HEK293 (cell line): ENCODE results near the gene AGXT.

Experiments used
- CTCF ChIA-PET: fragments of 350-600 bp; formaldehyde crosslinking; extraction: SDS; loops from one replicate; lab custom pipeline; 2021; ENCODE audit warnings: antibody characterized with exemption; lab: Yijun Ruan, JAX
- POLR2A ChIA-PET: fragments of 300-600 bp; formaldehyde crosslinking; extraction: SDS; loops from one replicate; lab custom pipeline; 2020; ENCODE audit warnings: antibody characterized with exemption, inconsistent platforms; lab: Yijun Ruan, JAX
- H3K27ac ChIP-seq: fragments of 200-500 bp; sonication (Bioruptor generic); 2 replicates; pipeline ENCODE4 v1.5.1; 2014; ENCODE audit warnings: low read depth, low read length, control low read depth, inconsistent platforms; ENCODE audit errors: extremely low read depth
- H3K36me3 ChIP-seq, 2 experiments: fragments of 200-500 bp in 1 of 2; sonication (Bioruptor generic) in 1 of 2; 1 replicate in 1 of 2; 2 replicates in 1 of 2; pipeline ENCODE4 v1.5.1; 2014 to 2017; ENCODE audit warnings: inconsistent platforms in 2 of 2, low read length in 2 of 2; ENCODE audit not compliant: control insufficient read depth in 2 of 2, insufficient read depth in 1 of 2
- H3K4me1 ChIP-seq: fragments of 200-500 bp; sonication (Bioruptor generic); 2 replicates; pipeline ENCODE4 v1.5.1; 2014; ENCODE audit warnings: mild to moderate bottlenecking, low read length, inconsistent platforms; ENCODE audit not compliant: control insufficient read depth, insufficient read depth
- H3K4me3 ChIP-seq: 2 replicates; pipeline ENCODE4 v1.5.1; 2011; ENCODE audit warnings: low read depth, mild to moderate bottlenecking, control low read depth, low read length, moderate library complexity
- H3K9me3 ChIP-seq: fragments of 200-500 bp; sonication (Bioruptor generic); 2 replicates; pipeline ENCODE4 v1.5.1; 2014; ENCODE audit warnings: low read depth, low read length, inconsistent platforms; ENCODE audit not compliant: control insufficient read depth, insufficient read depth
- OSR2 ChIP-seq: fragments of 450-650 bp; formaldehyde crosslinking; IDR thresholded peaks from 2 replicates; pipeline ENCODE4 v1.5.1; 2016; ENCODE audit warnings: missing biosample characterization, missing genetic modification characterization
- TCF7L2 ChIP-seq: IDR thresholded peaks from 2 replicates; pipeline ENCODE4 v1.6.1; 2011; ENCODE audit warnings: low read depth, mild to moderate bottlenecking, inconsistent platforms, low read length, moderate library complexity, borderline replicate concordance
- ZBTB48 ChIP-seq: fragments of 450-650 bp; formaldehyde crosslinking; IDR thresholded peaks from 2 replicates; pipeline ENCODE4 v1.5.1; 2016; ENCODE audit warnings: missing biosample characterization, missing genetic modification characterization
- ZNF10 ChIP-seq: fragments of 450-650 bp; formaldehyde crosslinking; IDR thresholded peaks from 2 replicates; pipeline ENCODE4 v1.5.1; 2017; ENCODE audit warnings: missing biosample characterization, missing genetic modification characterization
- ZNF239 ChIP-seq: fragments of 450-650 bp; formaldehyde crosslinking; IDR thresholded peaks from 2 replicates; pipeline ENCODE4 v1.5.1; 2016; ENCODE audit warnings: missing biosample characterization, missing genetic modification characterization
- ZNF473 ChIP-seq: fragments of 450-650 bp; formaldehyde crosslinking; IDR thresholded peaks from 2 replicates; pipeline ENCODE4 v1.5.1; 2017; ENCODE audit warnings: missing biosample characterization, missing genetic modification characterization
- ZNF510 ChIP-seq: fragments of 450-650 bp; formaldehyde crosslinking; IDR thresholded peaks from 2 replicates; pipeline ENCODE4 v1.5.1; 2018; ENCODE audit warnings: mild to moderate bottlenecking, missing genetic modification characterization, missing biosample characterization; ENCODE audit not compliant: insufficient replicate concordance
- ZNF600 ChIP-seq: fragments of 450-650 bp; formaldehyde crosslinking; IDR thresholded peaks from 2 replicates; pipeline ENCODE4 v1.5.1; 2016; ENCODE audit warnings: missing biosample characterization, missing genetic modification characterization
- ZNF660 ChIP-seq: fragments of 450-650 bp; IDR thresholded peaks from 2 replicates; pipeline ENCODE4 v1.5.1; 2018; ENCODE audit warnings: missing biosample characterization, mild to moderate bottlenecking, missing genetic modification characterization
- TF ChIP-seq, protein P1 (sequence below): fragments of 450-650 bp; formaldehyde crosslinking; IDR thresholded peaks from 2 replicates; pipeline ENCODE4 v1.5.1; 2016; ENCODE audit warnings: missing biosample characterization, missing genetic modification characterization, low read depth
- TF ChIP-seq, protein P2 (sequence below): fragments of 450-650 bp; formaldehyde crosslinking; IDR thresholded peaks from 2 replicates; pipeline ENCODE4 v1.5.1; 2016; ENCODE audit warnings: missing biosample characterization, missing genetic modification characterization

AGXT gene

DNA sequence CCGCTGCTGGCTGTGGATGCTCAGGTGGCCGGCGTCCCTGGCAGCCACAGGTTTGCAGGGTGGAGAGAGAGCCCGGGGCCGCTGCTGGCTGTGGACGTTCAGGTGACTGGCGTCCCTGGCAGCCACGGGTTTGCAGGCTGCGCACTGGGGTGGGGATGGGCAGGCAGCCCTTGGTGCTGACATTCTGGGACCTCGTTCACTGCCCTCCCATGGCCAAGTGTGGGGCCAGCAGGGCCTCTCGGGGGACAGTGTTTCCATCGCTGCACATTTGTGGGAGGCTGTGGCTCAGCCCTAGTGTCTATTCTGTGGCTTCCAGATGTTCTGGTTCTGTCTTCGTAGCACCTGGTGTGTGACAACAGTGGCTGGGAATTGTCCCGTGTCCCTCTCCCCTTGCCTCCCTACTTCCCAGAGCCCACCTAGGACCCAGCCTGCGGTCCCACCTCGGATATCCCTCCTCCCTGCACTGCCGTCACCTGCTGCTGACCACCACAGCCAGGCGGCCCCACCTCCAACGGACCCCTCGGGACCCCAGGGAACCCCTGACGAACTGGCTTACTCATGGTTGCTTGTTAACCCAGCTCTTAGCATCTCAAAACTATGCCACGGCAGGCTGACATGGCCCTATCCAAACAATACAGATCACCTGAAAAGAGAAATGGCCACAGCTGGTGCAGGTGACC is 38.4 kb downstream of the AGXT start:
- H3K36me3 ChIP-seq, result no peaks in the 10 kb centered on the region
- no peak overlapping the region for H3K27ac ChIP-seq
- TF ChIP-seq ZNF10 (0 out of 2 replicates have a peak, but pooled peaks have one; percentile 38), ZNF473 (tag by site-specific recombination) (no peak)
- TF ChIP-seq, protein P1, sequence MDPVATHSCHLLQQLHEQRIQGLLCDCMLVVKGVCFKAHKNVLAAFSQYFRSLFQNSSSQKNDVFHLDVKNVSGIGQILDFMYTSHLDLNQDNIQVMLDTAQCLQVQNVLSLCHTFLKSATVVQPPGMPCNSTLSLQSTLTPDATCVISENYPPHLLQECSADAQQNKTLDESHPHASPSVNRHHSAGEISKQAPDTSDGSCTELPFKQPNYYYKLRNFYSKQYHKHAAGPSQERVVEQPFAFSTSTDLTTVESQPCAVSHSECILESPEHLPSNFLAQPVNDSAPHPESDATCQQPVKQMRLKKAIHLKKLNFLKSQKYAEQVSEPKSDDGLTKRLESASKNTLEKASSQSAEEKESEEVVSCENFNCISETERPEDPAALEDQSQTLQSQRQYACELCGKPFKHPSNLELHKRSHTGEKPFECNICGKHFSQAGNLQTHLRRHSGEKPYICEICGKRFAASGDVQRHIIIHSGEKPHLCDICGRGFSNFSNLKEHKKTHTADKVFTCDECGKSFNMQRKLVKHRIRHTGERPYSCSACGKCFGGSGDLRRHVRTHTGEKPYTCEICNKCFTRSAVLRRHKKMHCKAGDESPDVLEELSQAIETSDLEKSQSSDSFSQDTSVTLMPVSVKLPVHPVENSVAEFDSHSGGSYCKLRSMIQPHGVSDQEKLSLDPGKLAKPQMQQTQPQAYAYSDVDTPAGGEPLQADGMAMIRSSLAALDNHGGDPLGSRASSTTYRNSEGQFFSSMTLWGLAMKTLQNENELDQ (tag by site-specific recombination), result no peak
- ChIA-PET CTCF (interaction anchor here (0.6 kb wide), 1 partner anchor 50 kb away, joined by 4 read pairs; no protein-coding TSS in a partner anchor), POLR2A (no interaction called here)
- no peak overlapping the region for H3K4me3 ChIP-seq
- no peaks in the 10 kb centered on the region; the same call in 1 of the 2 replicates for H3K4me1 ChIP-seq
- no peaks in the 10 kb centered on the region for H3K9me3 ChIP-seq

DNA sequence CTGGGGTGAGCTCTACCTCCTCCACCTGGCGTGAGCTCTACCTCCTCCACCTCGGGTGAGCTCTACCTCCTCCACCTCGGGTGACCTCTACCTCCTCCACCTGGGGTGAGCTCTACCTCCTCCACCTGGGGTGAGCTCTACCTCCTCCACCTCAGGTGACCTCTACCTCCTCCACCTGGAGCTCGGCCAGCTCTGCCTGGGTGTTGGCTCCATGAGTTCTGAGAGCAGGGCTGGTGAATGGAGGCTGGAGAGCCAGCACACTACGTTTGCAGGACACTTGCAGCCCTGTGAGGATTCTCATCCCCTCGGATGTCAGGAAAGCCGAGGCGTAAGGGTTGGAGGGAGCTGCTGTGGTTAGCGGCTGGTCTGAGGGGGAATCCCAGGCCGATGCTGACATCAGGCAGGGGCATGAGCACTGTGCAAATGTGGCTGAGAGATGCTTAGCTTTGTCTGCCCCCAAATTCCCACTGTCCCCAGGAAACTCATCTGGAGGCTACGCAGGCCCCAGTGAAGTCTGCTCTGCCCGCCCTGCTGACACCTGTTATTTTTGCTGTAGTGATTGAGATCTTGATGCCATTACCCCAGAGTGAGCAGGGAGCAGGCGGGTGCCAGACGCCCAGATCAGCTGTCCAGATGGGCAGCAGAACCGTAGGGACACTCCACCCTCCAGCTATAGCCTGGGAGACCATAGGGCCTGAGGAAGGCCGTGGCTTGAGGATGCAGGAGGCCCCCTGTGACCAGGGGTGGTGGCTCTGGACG is 40.8 kb downstream of the AGXT start:
- H3K4me1 ChIP-seq, result no peaks in the 10 kb centered on the region; the same call in 1 of the 2 replicates
- H3K36me3 ChIP-seq, result no peaks in the 10 kb centered on the region
- no peak overlapping the region for H3K4me3 ChIP-seq
- CTCF ChIA-PET, result interaction anchor here (0.9 kb wide), 1 partner anchor 74 kb away, joined by 4 read pairs; no protein-coding TSS in a partner anchor
- no peaks in the 10 kb centered on the region for H3K9me3 ChIP-seq
- no peak overlapping the region for H3K27ac ChIP-seq
- TF ChIP-seq TCF7L2 (no peak), ZNF600 (tag by site-specific recombination) (0 out of 2 replicates have a peak, but pooled peaks have one; percentile 28)
- TF ChIP-seq, all 188 proteins: peak for 1
- POLR2A ChIA-PET, result no interaction called here

DNA sequence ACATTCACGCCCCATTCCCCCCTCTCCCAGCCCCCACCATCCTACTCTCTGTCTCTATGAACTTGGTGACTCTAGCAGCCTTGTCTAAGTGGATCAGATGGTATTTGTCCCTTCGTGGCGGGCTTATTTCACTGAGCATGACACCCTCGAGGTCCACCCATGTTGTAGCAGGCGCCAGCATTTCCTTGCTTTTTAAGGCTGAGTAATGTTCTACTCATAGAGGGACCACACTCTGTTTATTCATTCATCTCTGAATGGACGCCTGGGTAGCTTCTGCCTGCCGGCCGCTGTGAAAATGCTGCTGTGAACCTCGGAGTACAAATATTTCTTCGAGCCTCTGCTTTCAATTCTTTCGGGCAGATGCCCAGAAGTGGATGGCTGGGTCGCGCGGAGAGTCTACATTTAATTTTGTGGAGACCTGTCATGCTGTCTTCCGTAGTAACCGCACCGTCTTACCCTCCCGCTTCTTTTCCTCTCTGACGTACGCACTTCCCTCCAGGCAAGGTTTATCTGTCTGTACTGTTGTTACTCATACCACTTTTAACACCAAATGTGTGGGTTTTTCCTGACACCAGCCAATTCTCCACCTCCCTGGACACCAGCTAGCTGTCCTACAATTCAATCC is 43.1 kb downstream of the AGXT start:
- H3K4me3 ChIP-seq, result no peak overlapping the region
- H3K9me3 ChIP-seq, result no peaks in the 10 kb centered on the region
- H3K27ac ChIP-seq, result no peak overlapping the region
- H3K36me3 ChIP-seq, result no peaks in the 10 kb centered on the region
- TF ChIP-seq ZNF239 (tag by site-specific recombination) (no peak), ZNF660 (tag by site-specific recombination) (no peak), ZNF510 (tag by site-specific recombination) (no peak), ZBTB48 (no peak), OSR2 (tag by site-specific recombination) (no peak)
- TF ChIP-seq, protein P2, sequence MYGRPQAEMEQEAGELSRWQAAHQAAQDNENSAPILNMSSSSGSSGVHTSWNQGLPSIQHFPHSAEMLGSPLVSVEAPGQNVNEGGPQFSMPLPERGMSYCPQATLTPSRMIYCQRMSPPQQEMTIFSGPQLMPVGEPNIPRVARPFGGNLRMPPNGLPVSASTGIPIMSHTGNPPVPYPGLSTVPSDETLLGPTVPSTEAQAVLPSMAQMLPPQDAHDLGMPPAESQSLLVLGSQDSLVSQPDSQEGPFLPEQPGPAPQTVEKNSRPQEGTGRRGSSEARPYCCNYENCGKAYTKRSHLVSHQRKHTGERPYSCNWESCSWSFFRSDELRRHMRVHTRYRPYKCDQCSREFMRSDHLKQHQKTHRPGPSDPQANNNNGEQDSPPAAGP, result no peak
- TF ChIP-seq, all 188 proteins: peak for 0
- ChIA-PET CTCF (interaction anchor here (0.8 to 1.6 kb wide), 3 partner anchors 13 to 72 kb away, joined by 3 to 4 read pairs (median 3); no protein-coding TSS in a partner anchor), POLR2A (no interaction called here)
- H3K4me1 ChIP-seq, result 0 out of 2 replicates have a peak, but pooled peaks cover 1% of the 10 kb centered on the region
